HG02623 (cell line): ENCODE data around the gene ZBTB20.

Source experiments
- ATAC-seq: cut with Tn5 transposase; IDR thresholded peaks from one replicate; pipeline ENCODE4 v1.9.1; 2021; ENCODE audit warnings: moderate library complexity; ENCODE audit not compliant: unreplicated experiment

ZBTB20 gene

GRCh38 chr3:114644367-114644766 lies 502.7 kb downstream of the ZBTB20 start:
- ATAC-seq, result no peak

GRCh38 chr3:114642951-114643741 lies 503.9 kb downstream of the ZBTB20 start:
- no peak for ATAC-seq

GRCh38 chr3:114640126-114640525 lies 507.0 kb downstream of the ZBTB20 start:
- no peak for ATAC-seq

GRCh38 chr3:114639171-114639570 lies 507.9 kb downstream of the ZBTB20 start:
- no peak for ATAC-seq

- no peak for ATAC-seq
These were observed 511.2 kb downstream of the ZBTB20 start for GRCh38 chr3:114635878-114636277.

- no peak for ATAC-seq
These were observed 512.5 kb downstream of the ZBTB20 start for GRCh38 chr3:114634635-114635034.

- no peak for ATAC-seq
These were observed 514.2 kb downstream of the ZBTB20 start for GRCh38 chr3:114632757-114633424.

GRCh38 chr3:114627770-114628169 lies 519.3 kb downstream of the ZBTB20 start:
- no peak for ATAC-seq

- no peak for ATAC-seq
These were observed 520.3 kb downstream of the ZBTB20 start for GRCh38 chr3:114626751-114627150.

GRCh38 chr3:114624571-114625181 lies 522.4 kb downstream of the ZBTB20 start:
- ATAC-seq, result no peak

GRCh38 chr3:114624047-114624445 lies 523.0 kb downstream of the ZBTB20 start:
- no peak for ATAC-seq

- no peak for ATAC-seq
These were observed 523.6 kb downstream of the ZBTB20 start for GRCh38 chr3:114623420-114624046.

- no peak for ATAC-seq
These were observed 525.1 kb downstream of the ZBTB20 start for GRCh38 chr3:114622001-114622400.

- ATAC-seq, result no peak
These were observed 527.3 kb downstream of the ZBTB20 start for GRCh38 chr3:114619771-114620170.

GRCh38 chr3:114615523-114616085 lies 531.5 kb downstream of the ZBTB20 start:
- no peak for ATAC-seq

GRCh38 chr3:114609973-114610630 lies 537.0 kb downstream of the ZBTB20 start:
- ATAC-seq, result no peak

GRCh38 chr3:114608293-114608692 lies 538.8 kb downstream of the ZBTB20 start:
- no peak for ATAC-seq

- ATAC-seq, result no peak
These were observed 540.8 kb downstream of the ZBTB20 start for GRCh38 chr3:114606336-114606735.

- no peak for ATAC-seq
These were observed 546.5 kb downstream of the ZBTB20 start for GRCh38 chr3:114600571-114600970.

- no peak for ATAC-seq
These were observed 549.2 kb downstream of the ZBTB20 start for GRCh38 chr3:114597871-114598270.

- no peak for ATAC-seq
These were observed 550.1 kb downstream of the ZBTB20 start for GRCh38 chr3:114597012-114597411.
